SK-N-SH treated with all-trans-retinoic acid at 6 μM for 48 hours (cell line): ENCODE data around the gene STXBP5.
"Not testable (repeated sequence)": the region's sequence is repeated elsewhere in the genome, so short reads cannot be mapped to it uniquely, and the experiment has no call there.

Source experiments
- ATAC-seq: fragments of 200-7000 bp; cut with Tn5 transposase; 3 replicates; pipeline ENCODE4 v1.9.1; 2020; ENCODE audit warnings: mild to moderate bottlenecking, moderate library complexity
- ARNTL ChIP-seq: fragments of 450-650 bp; formaldehyde crosslinking; IDR thresholded peaks from 2 replicates; pipeline ENCODE4 v1.5.0; 2020; ENCODE audit warnings: low read depth, mild to moderate bottlenecking, moderate library complexity, borderline replicate concordance
- BACH2 ChIP-seq: fragments of 250-450 bp; sonication (Bioruptor Pico); IDR thresholded peaks from 2 replicates; pipeline ENCODE4 v1.9.0; 2021; ENCODE audit warnings: mild to moderate bottlenecking, borderline replicate concordance
- CSDC2 ChIP-seq: fragments of 250-450 bp; sonication (Bioruptor Pico); IDR thresholded peaks from 2 replicates; pipeline ENCODE4 v1.5.0; 2020; ENCODE audit warnings: mild to moderate bottlenecking, moderate library complexity
- ESRRG ChIP-seq: fragments of 250-450 bp; sonication (Bioruptor Pico); IDR thresholded peaks from 2 replicates; pipeline ENCODE4 v1.6.1; 2021; ENCODE audit warnings: mild to moderate bottlenecking
- OSR1 ChIP-seq: fragments of 250-450 bp; sonication (Bioruptor Pico); IDR thresholded peaks from 2 replicates; pipeline ENCODE4 v1.8.0; 2022; ENCODE audit warnings: moderate library complexity, mild to moderate bottlenecking, inconsistent platforms
- PPARA ChIP-seq: fragments of 250-450 bp; sonication (Bioruptor Pico); IDR thresholded peaks from 2 replicates; pipeline ENCODE4 v1.5.0; 2020; ENCODE audit warnings: mild to moderate bottlenecking, borderline replicate concordance
- RARB ChIP-seq: fragments of 250-450 bp; sonication (Bioruptor Pico); IDR thresholded peaks from 2 replicates; pipeline ENCODE4 v1.8.0; 2021; ENCODE audit warnings: mild to moderate bottlenecking, moderate library complexity
- SNAI2 ChIP-seq: fragments of 250-450 bp; sonication (Bioruptor Pico); IDR thresholded peaks from 2 replicates; pipeline ENCODE4 v1.5.0; 2020; ENCODE audit warnings: mild to moderate bottlenecking, moderate library complexity
- TCF4 ChIP-seq: fragments of 250-450 bp; sonication (Bioruptor Pico); IDR thresholded peaks from 2 replicates; pipeline ENCODE4 v1.8.0; 2021; ENCODE audit warnings: mild to moderate bottlenecking, moderate library complexity, borderline replicate concordance
- TOX ChIP-seq: fragments of 250-450 bp; sonication (Bioruptor Pico); IDR thresholded peaks from 2 replicates; pipeline ENCODE4 v1.8.0; 2021; ENCODE audit warnings: mild to moderate bottlenecking, moderate library complexity, borderline replicate concordance
- ZC3H10 ChIP-seq: fragments of 250-450 bp; sonication (Bioruptor Pico); IDR thresholded peaks from 2 replicates; pipeline ENCODE4 v1.5.1; 2021; ENCODE audit warnings: mild to moderate bottlenecking, moderate library complexity
- ZFP3 ChIP-seq: fragments of 250-450 bp; sonication (Bioruptor Pico); IDR thresholded peaks from 2 replicates; pipeline ENCODE4 v1.5.0; 2020; ENCODE audit warnings: mild to moderate bottlenecking, moderate library complexity
- ZFP30 ChIP-seq: fragments of 450-650 bp; formaldehyde crosslinking; IDR thresholded peaks from 2 replicates; pipeline ENCODE4 v1.5.0; 2022; ENCODE audit warnings: mild to moderate bottlenecking, moderate library complexity
- ZNF565 ChIP-seq: fragments of 450-650 bp; formaldehyde crosslinking; conservative IDR thresholded peaks from 2 replicates; pipeline ENCODE4 v1.5.0; 2020; ENCODE audit warnings: low read depth, mild to moderate bottlenecking, moderate library complexity
- ZNF70 ChIP-seq: fragments of 450-650 bp; formaldehyde crosslinking; IDR thresholded peaks from 2 replicates; pipeline ENCODE4 v1.5.0; 2020; ENCODE audit warnings: mild to moderate bottlenecking, moderate library complexity
- ZNF8 ChIP-seq: fragments of 450-650 bp; formaldehyde crosslinking; IDR thresholded peaks from 2 replicates; pipeline ENCODE4 v1.5.0; 2020; ENCODE audit warnings: mild to moderate bottlenecking, moderate library complexity
- TF ChIP-seq, protein P1 (sequence below): fragments of 250-450 bp; sonication (Bioruptor Pico); IDR thresholded peaks from 2 replicates; pipeline ENCODE4 v1.5.0; 2020; ENCODE audit warnings: mild to moderate bottlenecking, moderate library complexity
- TF ChIP-seq, protein P2 (sequence below): fragments of 250-450 bp; sonication (Bioruptor Pico); IDR thresholded peaks from 2 replicates; pipeline ENCODE4 v1.5.1; 2021; ENCODE audit warnings: mild to moderate bottlenecking, moderate library complexity
- TF ChIP-seq, protein P3 (sequence below): fragments of 250-450 bp; sonication (Bioruptor Pico); IDR thresholded peaks from 2 replicates; pipeline ENCODE4 v1.8.0; 2020; ENCODE audit warnings: mild to moderate bottlenecking, moderate library complexity, borderline replicate concordance
- TF ChIP-seq, protein P4 (sequence below): fragments of 250-450 bp; sonication (Bioruptor Pico); IDR thresholded peaks from 2 replicates; pipeline ENCODE4 v1.8.0; 2021; ENCODE audit warnings: low read depth, mild to moderate bottlenecking, moderate library complexity, borderline replicate concordance
- TF ChIP-seq, protein P5 (sequence below): fragments of 250-450 bp; sonication (Bioruptor Pico); IDR thresholded peaks from 2 replicates; pipeline ENCODE4 v1.5.1; 2020; ENCODE audit warnings: low read depth, mild to moderate bottlenecking, moderate library complexity

Gene STXBP5

DNA sequence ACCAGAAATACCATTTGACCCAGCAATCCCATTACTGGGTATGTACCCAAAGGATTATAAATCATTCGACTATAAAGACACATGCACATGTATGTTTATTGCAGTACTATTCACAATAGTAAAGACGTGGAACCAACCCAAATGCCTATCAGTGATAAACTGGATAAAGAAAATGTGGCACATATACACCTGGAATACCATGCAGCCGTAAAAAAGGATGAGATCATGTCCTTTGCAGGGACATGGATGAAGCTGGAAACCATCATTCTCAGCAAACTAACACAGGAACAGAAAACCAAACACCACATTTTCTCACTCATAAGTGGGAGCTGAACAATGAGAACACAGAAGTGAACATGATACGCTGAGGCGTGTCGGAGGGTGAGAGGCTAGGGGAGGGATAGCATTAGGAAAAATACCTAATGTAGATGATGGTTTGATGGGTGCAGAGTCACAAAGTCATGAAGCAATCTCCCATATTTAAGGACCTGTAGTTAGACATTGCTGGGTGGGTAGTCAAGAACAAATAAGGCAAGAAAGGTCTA is 50.8 kb downstream of the STXBP5 start:
- not testable (repeated sequence) for ATAC-seq
- TF ChIP-seq ZNF8 = 0 out of 2 replicates have a peak, but pooled peaks have one; percentile 12
- TF ChIP-seq, all 23 proteins: peak for 1; not testable (repeated sequence) for 22

DNA sequence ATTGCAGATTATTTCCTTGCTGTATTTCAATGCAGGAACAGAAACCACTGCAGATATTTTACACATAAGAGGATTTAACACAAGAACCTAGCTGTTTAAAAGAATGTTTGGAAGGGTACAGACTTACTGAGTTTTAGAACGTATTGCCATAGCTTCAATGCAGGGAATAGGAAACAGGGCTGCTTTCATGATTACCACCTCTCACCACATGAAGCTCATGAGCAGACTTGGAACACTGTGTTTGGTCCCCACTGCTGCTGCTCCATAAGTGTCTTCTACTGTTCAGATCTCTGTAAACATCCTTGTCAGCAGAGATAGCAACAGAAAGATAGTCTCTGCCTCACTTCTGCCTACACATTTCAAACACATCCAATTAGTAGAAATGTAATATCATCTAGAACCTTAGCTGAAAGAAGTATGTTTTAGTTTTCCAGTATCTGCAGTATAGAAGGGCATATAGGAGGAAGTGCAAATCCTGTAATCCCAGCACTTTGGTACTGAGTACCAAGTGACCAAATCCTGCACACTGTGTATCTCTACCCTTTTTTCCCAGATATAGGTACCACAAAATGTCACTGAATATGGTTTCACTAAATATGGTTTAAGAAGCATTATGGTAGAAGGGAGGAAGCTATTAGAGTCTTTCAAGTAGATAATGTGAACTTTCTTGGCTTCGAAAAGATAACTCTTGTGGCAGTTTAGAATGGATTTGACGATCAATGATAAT is 51.9 kb downstream of the STXBP5 start:
- ATAC-seq = no peak
- no peak for TF ChIP-seq ZNF565 (CRISPR knock-in tag)
- no peak for TF ChIP-seq RARB (CRISPR knock-in tag)
- TF ChIP-seq ZFP3 (CRISPR knock-in tag) = no peak
- TF ChIP-seq, protein P1, sequence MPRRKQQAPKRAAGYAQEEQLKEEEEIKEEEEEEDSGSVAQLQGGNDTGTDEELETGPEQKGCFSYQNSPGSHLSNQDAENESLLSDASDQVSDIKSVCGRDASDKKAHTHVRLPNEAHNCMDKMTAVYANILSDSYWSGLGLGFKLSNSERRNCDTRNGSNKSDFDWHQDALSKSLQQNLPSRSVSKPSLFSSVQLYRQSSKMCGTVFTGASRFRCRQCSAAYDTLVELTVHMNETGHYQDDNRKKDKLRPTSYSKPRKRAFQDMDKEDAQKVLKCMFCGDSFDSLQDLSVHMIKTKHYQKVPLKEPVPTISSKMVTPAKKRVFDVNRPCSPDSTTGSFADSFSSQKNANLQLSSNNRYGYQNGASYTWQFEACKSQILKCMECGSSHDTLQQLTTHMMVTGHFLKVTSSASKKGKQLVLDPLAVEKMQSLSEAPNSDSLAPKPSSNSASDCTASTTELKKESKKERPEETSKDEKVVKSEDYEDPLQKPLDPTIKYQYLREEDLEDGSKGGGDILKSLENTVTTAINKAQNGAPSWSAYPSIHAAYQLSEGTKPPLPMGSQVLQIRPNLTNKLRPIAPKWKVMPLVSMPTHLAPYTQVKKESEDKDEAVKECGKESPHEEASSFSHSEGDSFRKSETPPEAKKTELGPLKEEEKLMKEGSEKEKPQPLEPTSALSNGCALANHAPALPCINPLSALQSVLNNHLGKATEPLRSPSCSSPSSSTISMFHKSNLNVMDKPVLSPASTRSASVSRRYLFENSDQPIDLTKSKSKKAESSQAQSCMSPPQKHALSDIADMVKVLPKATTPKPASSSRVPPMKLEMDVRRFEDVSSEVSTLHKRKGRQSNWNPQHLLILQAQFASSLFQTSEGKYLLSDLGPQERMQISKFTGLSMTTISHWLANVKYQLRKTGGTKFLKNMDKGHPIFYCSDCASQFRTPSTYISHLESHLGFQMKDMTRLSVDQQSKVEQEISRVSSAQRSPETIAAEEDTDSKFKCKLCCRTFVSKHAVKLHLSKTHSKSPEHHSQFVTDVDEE (CRISPR knock-in tag) = no peak
- TF ChIP-seq TOX (CRISPR knock-in tag) = no peak
- TF ChIP-seq ARNTL (CRISPR knock-in tag) = no peak
- TF ChIP-seq, protein P2, sequence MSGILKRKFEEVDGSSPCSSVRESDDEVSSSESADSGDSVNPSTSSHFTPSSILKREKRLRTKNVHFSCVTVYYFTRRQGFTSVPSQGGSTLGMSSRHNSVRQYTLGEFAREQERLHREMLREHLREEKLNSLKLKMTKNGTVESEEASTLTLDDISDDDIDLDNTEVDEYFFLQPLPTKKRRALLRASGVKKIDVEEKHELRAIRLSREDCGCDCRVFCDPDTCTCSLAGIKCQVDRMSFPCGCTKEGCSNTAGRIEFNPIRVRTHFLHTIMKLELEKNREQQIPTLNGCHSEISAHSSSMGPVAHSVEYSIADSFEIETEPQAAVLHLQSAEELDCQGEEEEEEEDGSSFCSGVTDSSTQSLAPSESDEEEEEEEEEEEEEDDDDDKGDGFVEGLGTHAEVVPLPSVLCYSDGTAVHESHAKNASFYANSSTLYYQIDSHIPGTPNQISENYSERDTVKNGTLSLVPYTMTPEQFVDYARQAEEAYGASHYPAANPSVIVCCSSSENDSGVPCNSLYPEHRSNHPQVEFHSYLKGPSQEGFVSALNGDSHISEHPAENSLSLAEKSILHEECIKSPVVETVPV = no peak
- TF ChIP-seq PPARA (CRISPR knock-in tag) = no peak
- no peak for TF ChIP-seq ZC3H10 (CRISPR knock-in tag)
- TF ChIP-seq BACH2 = no peak

DNA sequence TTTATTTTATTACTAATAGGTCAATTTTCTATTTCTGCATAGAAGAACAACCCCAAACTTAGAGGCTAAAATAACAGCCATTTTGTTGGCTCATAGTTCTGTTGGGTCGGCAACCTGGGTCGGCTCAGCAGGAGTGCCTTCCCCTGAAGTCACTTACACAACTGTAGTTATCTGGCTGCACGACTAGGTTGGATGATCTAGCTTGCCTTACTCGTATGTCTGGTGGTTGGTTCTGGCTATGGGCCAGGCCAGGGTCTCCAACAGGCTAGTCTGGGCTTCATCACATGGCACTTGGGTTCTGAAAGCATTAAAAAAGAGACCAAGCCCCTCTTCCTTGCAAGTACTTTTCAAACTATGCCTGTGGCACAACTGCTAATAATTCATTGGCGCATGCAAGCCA is 53.5 kb downstream of the STXBP5 start:
- no peak for ATAC-seq

More for the DNA sequence above, 53.5 kb downstream of the STXBP5 start:
- no peak for TF ChIP-seq ESRRG (CRISPR knock-in tag)
- TF ChIP-seq, protein P3, sequence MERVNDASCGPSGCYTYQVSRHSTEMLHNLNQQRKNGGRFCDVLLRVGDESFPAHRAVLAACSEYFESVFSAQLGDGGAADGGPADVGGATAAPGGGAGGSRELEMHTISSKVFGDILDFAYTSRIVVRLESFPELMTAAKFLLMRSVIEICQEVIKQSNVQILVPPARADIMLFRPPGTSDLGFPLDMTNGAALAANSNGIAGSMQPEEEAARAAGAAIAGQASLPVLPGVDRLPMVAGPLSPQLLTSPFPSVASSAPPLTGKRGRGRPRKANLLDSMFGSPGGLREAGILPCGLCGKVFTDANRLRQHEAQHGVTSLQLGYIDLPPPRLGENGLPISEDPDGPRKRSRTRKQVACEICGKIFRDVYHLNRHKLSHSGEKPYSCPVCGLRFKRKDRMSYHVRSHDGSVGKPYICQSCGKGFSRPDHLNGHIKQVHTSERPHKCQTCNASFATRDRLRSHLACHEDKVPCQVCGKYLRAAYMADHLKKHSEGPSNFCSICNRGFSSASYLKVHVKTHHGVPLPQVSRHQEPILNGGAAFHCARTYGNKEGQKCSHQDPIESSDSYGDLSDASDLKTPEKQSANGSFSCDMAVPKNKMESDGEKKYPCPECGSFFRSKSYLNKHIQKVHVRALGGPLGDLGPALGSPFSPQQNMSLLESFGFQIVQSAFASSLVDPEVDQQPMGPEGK = no peak
- TF ChIP-seq, protein P1 (CRISPR knock-in tag) = no peak
- TF ChIP-seq PPARA (CRISPR knock-in tag) = no peak
- TF ChIP-seq OSR1 = no peak
- TF ChIP-seq BACH2 = no peak
- TF ChIP-seq, protein P4, sequence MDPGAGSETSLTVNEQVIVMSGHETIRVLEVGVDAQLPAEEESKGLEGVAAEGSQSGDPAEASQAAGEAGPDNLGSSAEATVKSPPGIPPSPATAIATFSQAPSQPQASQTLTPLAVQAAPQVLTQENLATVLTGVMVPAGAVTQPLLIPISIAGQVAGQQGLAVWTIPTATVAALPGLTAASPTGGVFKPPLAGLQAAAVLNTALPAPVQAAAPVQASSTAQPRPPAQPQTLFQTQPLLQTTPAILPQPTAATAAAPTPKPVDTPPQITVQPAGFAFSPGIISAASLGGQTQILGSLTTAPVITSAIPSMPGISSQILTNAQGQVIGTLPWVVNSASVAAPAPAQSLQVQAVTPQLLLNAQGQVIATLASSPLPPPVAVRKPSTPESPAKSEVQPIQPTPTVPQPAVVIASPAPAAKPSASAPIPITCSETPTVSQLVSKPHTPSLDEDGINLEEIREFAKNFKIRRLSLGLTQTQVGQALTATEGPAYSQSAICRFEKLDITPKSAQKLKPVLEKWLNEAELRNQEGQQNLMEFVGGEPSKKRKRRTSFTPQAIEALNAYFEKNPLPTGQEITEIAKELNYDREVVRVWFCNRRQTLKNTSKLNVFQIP (CRISPR knock-in tag) = no peak
- no peak for TF ChIP-seq SNAI2
- no peak for TF ChIP-seq ZNF565 (CRISPR knock-in tag)
- no peak for TF ChIP-seq ARNTL (CRISPR knock-in tag)
- TF ChIP-seq, protein P5, sequence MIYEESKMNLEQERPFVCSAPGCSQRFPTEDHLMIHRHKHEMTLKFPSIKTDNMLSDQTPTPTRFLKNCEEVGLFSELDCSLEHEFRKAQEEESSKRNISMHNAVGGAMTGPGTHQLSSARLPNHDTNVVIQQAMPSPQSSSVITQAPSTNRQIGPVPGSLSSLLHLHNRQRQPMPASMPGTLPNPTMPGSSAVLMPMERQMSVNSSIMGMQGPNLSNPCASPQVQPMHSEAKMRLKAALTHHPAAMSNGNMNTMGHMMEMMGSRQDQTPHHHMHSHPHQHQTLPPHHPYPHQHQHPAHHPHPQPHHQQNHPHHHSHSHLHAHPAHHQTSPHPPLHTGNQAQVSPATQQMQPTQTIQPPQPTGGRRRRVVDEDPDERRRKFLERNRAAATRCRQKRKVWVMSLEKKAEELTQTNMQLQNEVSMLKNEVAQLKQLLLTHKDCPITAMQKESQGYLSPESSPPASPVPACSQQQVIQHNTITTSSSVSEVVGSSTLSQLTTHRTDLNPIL (CRISPR knock-in tag) = no peak
- no peak for TF ChIP-seq RARB (CRISPR knock-in tag)
- TF ChIP-seq ZFP3 (CRISPR knock-in tag) = no peak
- TF ChIP-seq ZNF70 (CRISPR knock-in tag) = no peak
- TF ChIP-seq ZFP30 (CRISPR knock-in tag) = no peak
- TF ChIP-seq TCF4 (CRISPR knock-in tag) = no peak
- TF ChIP-seq CSDC2 (CRISPR knock-in tag) = no peak
